Hepatocyte (in vitro differentiated cells): ENCODE measurements around the gene ABCD2.

ENCODE experiments used
- CTCF ChIP-seq: fragments of 200-600 bp; sonication (generic); IDR thresholded peaks from 2 replicates; pipeline ENCODE4 v1.5.1; 2016; ENCODE audit warnings: antibody characterized with exemption, mild to moderate bottlenecking; ENCODE audit not compliant: poor library complexity
- EZH2phosphoT487 ChIP-seq: fragments of 200-600 bp; sonication (generic); IDR thresholded peaks from one replicate; pipeline ENCODE4 v1.6.1; 2018; ENCODE audit warnings: antibody characterized with exemption, mild to moderate bottlenecking, low read depth, moderate library complexity; ENCODE audit not compliant: unreplicated experiment, severe bottlenecking

- no peak for TF ChIP-seq CTCF
- no peak for TF ChIP-seq EZH2phosphoT487
These were observed 45.2 kb downstream of the ABCD2 start for GRCh38 chr12:39574378-39574777.
